ENCODE results near the gene ERVMER34-1.

ERVMER34-1 gene

GRCh38 chr4:52750819-52751486, at the start of gene ERVMER34-1:
ERVMER34-1 (minus strand) TSS chr4:52751425; CDS start chr4:52745520, 5,905 bp downstream.
- TF ChIP-seq EZH2phosphoT487 (IDR thresholded peaks at IDR 0.05; ENCODE audit: low read depth) = no peak
- no peak for TF ChIP-seq CTCF (IDR thresholded peaks at IDR 0.05; ENCODE audit: low read depth, low read length)
- Histone ChIP-seq H2AFZ (ENCODE audit: low read depth, low read length) (no peak within 1 kb of the TSS), H3K4me3 (ENCODE audit: low read length) (no peak within 1 kb of the TSS), H3K27ac (ENCODE audit: low read length) (no peak within 1 kb of the TSS), H3K4me2 (ENCODE audit: low read length) (no peak within 1 kb of the TSS), H3K4me1 (ENCODE audit: low read length) (no peaks in the 10 kb centered on the region), H3K79me2 (ENCODE audit: low read length) (no peaks in the 10 kb centered on the region), H3K27me3 (ENCODE audit: low read depth, low read length) (no peaks in the 10 kb centered on the region), H3K9me3 (ENCODE audit: insufficient read depth, low read length) (no peaks in the 10 kb centered on the region), H4K20me1 (ENCODE audit: insufficient read depth, low read length) (no peaks in the 10 kb centered on the region), H3K9ac (ENCODE audit: low read length) (no peak within 1 kb of the TSS), H3K36me3 (replicated peaks; ENCODE audit: low read depth, low read length) (no peaks in the 10 kb centered on the region)

DNA sequence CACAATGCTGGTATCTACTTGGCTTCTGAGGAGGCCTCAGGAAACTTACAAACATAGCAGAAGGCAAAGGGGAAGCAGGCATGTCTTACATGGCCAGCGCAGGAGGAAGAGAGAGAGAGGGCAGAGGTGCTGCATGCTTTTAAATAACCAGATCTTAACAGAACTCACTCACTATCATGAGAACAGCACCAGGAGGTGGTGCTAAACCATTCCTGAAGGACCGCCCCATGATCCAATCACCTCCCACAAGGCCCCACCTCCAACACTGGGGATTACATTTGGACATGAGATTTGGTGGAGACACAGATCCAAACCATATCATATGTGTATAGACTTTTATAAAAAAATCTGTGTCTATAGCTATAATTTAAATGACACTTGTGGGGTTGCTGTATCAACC, 48.6 kb upstream of the ERVMER34-1 start:
- H4K20me1 ChIP-seq (ENCODE audit: insufficient read depth, low read length) = no peaks in the 10 kb centered on the region
- no peaks in the 10 kb centered on the region for H3K9me3 ChIP-seq (ENCODE audit: insufficient read depth, low read length)
- no peak overlapping the region for H3K4me2 ChIP-seq (ENCODE audit: low read length)
- no peaks in the 10 kb centered on the region for H3K36me3 ChIP-seq (replicated peaks; ENCODE audit: low read depth, low read length)
- H3K4me3 ChIP-seq (ENCODE audit: low read length) = no peak overlapping the region
- H3K9ac ChIP-seq (ENCODE audit: low read length) = no peak overlapping the region
- H3K27me3 ChIP-seq (ENCODE audit: low read depth, low read length) = no peaks in the 10 kb centered on the region
- no peak for TF ChIP-seq CTCF (IDR thresholded peaks at IDR 0.05; ENCODE audit: low read depth, low read length)
- no peak for TF ChIP-seq EZH2phosphoT487 (IDR thresholded peaks at IDR 0.05; ENCODE audit: low read depth)
- no peak overlapping the region for H3K27ac ChIP-seq (ENCODE audit: low read length)
- no peak overlapping the region for H2AFZ ChIP-seq (ENCODE audit: low read depth, low read length)
- H3K79me2 ChIP-seq (ENCODE audit: low read length) = no peaks in the 10 kb centered on the region
- H3K4me1 ChIP-seq (ENCODE audit: low read length) = no peaks in the 10 kb centered on the region

DNA sequence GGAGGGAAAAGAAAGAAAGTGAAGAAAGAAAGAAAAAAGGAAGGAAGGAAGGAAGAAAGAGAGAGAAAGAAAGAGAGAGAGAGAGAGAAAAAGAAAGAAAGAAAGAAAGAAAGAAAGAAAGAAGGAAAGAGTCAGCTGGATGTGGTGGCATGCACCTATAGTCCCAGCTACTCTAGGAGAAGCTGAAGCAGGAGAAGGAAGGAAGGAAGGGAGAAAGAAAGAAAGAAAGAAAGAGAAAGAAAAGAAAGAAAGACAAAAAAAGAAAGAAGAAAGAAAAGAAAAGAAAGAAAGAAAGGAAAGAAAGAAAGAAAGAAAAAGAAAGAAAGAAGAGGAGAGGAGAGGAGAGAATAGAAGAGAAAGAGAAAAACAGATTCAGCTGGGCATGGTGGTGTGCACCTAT, 44.3 kb upstream of the ERVMER34-1 start:
- Histone ChIP-seq H3K79me2 (ENCODE audit: low read length) (no peaks in the 10 kb centered on the region), H3K27me3 (ENCODE audit: low read depth, low read length) (no peaks in the 10 kb centered on the region), H2AFZ (ENCODE audit: low read depth, low read length) (no peak overlapping the region), H3K9ac (ENCODE audit: low read length) (no peak overlapping the region), H3K36me3 (replicated peaks; ENCODE audit: low read depth, low read length) (no peaks in the 10 kb centered on the region), H3K4me3 (ENCODE audit: low read length) (no peak overlapping the region), H3K4me2 (ENCODE audit: low read length) (no peak overlapping the region), H3K27ac (ENCODE audit: low read length) (no peak overlapping the region), H3K9me3 (ENCODE audit: insufficient read depth, low read length) (no peaks in the 10 kb centered on the region), H4K20me1 (ENCODE audit: insufficient read depth, low read length) (no peaks in the 10 kb centered on the region), H3K4me1 (ENCODE audit: low read length) (no peaks in the 10 kb centered on the region)
- no peak for TF ChIP-seq CTCF (IDR thresholded peaks at IDR 0.05; ENCODE audit: low read depth, low read length)
- no peak for TF ChIP-seq EZH2phosphoT487 (IDR thresholded peaks at IDR 0.05; ENCODE audit: low read depth)

- Histone ChIP-seq H4K20me1 (ENCODE audit: insufficient read depth, low read length) (no peaks in the 10 kb centered on the region), H3K9ac (ENCODE audit: low read length) (no peak overlapping the region), H3K4me3 (ENCODE audit: low read length) (no peak overlapping the region), H3K36me3 (replicated peaks; ENCODE audit: low read depth, low read length) (no peaks in the 10 kb centered on the region), H3K27ac (ENCODE audit: low read length) (no peak overlapping the region), H3K4me2 (ENCODE audit: low read length) (no peak overlapping the region), H3K79me2 (ENCODE audit: low read length) (no peaks in the 10 kb centered on the region), H3K4me1 (ENCODE audit: low read length) (no peaks in the 10 kb centered on the region), H2AFZ (ENCODE audit: low read depth, low read length) (no peak overlapping the region), H3K27me3 (ENCODE audit: low read depth, low read length) (no peaks in the 10 kb centered on the region), H3K9me3 (ENCODE audit: insufficient read depth, low read length) (no peaks in the 10 kb centered on the region)
- TF ChIP-seq EZH2phosphoT487 (IDR thresholded peaks at IDR 0.05; ENCODE audit: low read depth) (no peak), CTCF (IDR thresholded peaks at IDR 0.05; ENCODE audit: low read depth, low read length) (no peak)
Measured at GRCh38 chr4:52791936-52792335, 40.7 kb upstream of the ERVMER34-1 start.
